GM18511 (cell line): ENCODE results near the gene ZBTB7C.

Experiments used
- ATAC-seq: cut with Tn5 transposase; IDR thresholded peaks from one replicate; pipeline ENCODE4 v1.9.1; 2021; ENCODE audit warnings: mild to moderate bottlenecking, moderate library complexity; ENCODE audit not compliant: unreplicated experiment

Gene ZBTB7C

DNA sequence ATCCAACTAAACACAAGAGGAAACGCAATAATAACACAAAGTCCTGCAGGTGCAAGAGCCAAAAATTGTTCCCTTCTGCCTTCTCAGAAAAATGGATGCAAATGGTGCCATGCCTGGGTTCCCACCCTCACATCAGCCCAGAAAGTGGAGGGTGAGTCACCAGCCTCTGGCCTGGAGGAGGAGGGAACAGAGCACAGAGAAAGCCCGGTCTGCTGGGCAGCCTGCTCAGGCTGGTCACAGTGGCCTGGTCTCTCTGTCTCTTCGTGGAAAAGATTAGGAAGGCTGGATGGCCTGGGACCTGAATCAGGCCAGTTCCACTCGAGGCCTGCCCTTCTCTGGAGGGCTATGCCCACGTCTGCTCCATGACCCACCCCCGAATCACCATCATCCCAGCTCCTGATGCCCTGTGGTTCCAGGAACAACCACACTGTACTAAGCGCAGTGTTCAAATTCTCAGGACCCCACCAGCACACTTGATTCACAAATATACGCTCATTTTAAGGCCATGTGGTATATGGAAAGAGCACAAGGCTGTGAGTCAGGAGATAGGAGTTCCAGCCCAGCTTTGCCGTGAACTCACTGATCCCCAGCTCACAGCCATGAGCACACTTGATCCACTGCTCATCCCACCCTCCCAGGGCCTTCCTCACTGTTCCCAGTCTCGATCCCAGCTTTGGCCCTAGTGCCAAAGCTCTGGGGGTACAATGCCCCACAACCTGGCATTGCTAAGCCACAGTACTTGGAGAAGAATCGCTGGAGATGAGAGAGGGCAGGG is 82.1 kb downstream of the ZBTB7C start:
- no peak for ATAC-seq

DNA sequence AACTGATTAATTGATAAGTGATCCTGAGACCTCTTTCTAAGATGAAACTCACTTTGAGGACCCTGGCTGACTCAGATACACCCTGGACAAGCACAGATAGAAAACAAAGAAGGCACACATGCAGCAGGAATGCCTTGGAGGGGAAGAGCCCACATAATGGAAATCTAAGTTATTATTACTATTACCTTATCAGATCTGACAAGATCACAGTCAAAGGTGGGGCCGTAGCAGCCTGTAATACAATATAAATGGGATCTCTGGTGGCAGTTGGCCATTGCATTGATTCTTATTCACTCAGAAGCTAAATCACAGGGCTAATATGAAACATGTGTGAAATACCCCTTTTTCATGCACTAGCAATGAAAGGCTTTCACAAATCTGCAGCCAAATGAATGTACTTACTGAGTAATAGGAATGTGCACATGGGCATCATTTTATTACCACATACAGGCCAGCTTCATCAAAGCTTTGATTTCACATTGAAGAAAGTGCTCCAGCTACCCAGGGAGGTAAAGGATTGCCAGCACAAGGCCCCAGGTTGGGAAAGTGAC is 84.0 kb downstream of the ZBTB7C start:
- ATAC-seq: no peak

DNA sequence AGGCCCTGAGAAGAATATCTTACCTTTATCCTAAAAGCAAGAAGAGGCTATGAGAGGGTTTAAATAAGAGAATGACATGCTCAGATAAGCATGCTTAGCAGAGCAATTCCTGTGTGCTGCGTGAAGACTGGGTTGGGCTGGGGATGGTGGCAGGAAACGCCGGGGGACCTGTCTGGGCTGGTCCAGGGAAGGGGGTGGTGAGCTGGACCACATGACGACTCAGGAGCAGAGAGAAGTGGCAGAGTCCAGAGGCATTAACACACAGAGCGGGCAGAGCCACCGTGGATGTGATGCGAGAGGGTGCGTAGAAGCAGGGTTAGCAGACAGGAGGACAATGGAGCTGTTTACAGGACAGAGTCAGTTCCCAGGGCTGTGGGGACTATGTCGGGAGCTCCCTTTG is 84.5 kb downstream of the ZBTB7C start:
- ATAC-seq: no peak

DNA sequence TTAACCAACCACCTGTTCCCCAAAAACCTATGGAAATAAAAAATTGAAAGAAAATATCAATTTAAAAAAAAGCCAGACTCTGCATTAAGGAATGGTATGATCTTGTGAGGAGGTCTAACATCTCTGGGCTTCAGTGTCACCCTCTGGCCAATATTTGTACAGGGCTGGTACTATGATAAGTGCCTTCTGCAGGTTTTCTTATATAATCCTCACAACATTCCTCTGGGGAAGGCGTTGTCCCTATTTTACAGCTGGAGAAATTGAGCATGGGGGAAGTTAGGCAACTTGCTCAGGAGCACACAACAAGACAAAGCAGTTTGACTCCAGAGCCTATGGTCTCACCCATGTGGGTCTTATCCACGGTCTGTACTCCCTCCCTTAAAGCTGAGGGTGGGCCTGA is 86.0 kb downstream of the ZBTB7C start:
- ATAC-seq: no peak

DNA sequence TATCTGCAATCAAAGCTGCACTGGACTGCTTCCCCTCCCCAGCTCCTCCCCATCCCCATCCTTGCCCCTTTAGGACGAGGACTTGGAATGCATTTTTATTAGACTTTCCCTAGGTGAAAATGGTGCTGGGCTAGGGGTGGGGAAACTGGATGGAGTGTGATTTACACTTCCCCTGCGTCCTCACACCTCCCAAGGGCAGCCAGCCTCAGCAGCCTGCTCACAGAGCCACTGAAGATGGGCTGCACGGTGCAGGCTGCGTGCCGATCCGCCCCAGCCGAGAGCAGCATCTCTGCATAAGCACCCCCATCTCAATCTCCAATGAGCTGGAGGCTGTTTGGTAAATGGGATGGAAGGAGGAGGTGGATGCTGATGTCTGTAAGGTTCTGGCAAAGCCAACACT is 87.6 kb downstream of the ZBTB7C start:
- ATAC-seq: no peak

DNA sequence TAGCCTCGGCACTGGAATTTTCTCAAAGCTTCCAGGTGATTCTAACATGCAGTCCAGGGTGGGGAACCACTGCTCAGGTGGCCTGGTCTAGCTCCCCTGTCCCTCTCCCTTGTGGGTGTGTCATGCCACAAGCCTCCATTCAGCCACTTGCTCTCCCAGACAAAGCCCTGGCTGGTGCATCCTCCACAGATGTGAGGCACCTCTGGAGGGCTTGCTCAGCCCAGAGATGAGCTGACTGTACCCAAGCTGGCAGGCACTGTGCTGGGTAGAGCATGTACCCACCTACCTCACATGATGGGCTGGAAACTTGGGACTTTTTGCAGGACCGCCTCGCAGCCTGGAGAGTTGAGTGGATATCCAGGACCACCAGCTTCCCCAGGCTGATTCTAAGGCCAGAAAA is 88.1 kb downstream of the ZBTB7C start:
- no peak for ATAC-seq

DNA sequence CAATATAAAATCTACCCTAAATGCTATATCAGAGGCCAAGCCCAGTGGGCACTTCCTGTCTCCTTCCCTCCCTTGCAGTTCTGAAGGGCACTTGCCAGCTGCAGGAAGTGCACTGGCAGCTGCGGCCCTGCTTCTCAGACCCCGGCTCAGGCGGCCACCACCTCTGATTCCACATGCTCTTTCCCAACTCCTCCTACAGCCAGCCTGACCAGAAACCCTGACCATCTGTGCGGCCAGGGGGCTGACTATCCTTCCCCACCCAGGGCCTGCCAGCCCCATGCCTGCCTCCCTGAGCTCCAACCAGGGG is 88.6 kb downstream of the ZBTB7C start:
- ATAC-seq: no peak

DNA sequence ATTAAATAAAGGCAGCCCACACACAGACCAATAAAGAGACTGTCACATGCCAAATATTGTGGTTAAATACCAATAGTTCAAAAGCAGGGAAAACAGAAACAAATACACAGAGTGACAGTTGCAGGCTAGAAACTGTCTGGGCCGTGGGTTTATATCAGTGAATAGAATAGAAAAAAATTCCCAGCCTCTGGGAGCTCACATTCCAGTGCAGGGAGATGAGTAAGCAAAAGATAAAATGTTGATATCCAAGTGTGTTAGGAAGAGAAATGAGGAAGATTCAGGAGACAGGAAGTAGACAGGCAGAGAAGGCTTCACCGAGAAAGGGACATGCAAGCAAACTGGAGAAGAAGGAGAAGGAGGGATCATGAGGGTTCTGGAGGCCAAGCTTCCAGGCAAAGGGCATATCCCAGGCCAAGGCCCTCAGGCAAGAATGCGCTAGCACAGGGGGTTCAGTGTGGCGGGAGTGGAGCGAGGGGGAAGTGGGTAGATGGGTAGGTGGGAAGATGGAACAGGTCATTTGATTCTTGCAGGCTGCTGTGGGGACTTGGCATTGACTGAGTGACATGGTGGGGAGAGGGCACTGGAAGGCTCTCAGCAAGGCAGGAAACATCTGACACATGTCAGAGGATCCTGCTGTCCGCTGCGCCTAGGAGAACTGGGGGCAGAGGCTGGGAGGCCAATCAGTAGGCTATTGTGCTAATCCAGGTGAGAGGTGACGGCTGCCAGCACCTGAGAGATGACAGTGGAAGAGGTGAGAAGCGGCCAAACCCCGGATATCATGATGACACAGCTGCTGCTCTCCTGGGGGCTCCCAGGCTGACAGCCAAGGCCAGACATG is 89.2 kb downstream of the ZBTB7C start:
- ATAC-seq: no peak

DNA sequence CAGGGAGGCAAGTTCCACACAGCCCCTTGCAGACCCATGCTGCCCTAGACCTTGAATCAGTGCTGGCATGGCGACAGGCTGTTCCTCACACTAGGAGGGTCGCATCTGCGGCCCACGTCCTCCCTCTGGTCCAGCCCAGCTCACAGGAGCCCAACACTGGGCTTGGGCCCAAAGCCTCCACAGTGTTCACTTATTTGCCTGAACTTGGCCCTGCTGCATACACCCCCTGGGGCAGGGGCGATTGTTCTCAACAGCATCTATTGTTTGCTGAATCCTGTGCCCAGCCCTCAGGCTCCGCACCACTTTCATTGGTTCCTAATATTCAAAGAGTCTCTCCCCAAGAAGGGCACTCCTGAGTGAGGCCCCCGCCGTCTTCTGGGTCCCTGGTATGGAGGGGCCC is 90.7 kb downstream of the ZBTB7C start:
- ATAC-seq: no peak

DNA sequence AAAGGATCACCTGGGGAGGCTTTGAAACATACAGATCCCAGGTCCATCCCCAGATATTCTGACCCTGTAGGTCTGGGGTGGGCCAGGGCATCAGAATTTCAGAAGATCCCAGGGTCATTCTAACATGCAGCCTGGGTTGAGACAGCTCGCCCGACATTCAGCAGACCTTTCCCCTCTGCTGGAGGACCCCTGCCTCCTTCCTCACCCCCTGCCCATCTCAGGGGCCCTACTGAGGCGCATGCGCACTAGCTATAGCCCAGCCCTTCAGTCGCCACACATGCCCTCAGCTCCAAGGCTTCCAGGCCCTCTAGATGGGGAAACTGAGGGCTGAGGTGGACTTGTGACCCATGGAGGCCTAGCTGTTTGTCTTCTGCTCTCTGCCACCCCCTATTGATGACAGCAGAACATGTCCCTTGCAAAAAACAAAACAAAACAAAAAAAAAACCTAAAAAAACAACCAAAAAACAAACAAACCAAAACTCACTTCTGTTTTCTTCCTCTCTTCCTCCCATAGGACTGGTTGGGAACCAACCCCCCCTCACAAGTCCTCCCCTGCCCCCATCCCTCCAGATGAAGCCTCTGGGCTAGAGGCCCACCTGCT is 91.3 kb downstream of the ZBTB7C start:
- ATAC-seq: no peak

DNA sequence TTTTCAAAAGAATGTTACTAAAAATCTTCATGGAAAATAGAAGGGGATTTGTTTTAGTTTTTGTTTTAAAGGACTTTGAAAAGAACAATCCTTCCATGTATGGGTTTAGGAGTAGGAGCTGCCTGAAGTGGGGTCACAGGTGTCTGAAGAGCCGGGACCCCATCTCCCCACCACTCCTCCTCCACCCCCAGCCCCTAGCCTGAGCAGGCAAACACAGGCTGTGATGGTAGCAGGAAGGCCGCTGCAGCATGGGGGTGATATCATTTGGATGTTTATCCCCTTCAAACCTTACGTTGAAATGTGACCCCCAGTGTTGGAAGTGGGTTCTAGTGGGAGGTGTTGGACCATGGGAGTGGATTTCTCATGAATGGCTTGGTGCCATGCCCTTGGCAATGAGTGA is 93.0 kb downstream of the ZBTB7C start:
- no peak for ATAC-seq

DNA sequence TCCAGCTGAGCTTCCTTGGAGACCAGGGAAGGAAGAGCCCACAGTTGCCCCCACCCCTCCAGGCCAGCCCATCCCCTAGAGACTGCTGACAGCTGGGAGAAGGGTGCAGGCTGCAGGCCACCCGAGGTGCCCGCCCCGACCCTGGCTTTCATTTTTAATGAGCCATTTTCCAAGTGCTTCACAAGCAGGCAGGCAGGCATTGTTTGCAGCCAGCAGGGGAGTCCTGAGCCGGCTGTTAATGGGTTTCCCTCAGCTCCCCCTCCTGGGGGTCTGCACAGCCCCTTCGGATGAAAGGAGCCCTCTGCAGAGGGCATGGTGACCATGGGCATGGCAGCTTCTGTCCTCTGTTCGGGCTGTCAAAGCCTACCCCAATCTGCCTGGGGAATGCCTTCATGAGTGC is 94.5 kb downstream of the ZBTB7C start:
- no peak for ATAC-seq

DNA sequence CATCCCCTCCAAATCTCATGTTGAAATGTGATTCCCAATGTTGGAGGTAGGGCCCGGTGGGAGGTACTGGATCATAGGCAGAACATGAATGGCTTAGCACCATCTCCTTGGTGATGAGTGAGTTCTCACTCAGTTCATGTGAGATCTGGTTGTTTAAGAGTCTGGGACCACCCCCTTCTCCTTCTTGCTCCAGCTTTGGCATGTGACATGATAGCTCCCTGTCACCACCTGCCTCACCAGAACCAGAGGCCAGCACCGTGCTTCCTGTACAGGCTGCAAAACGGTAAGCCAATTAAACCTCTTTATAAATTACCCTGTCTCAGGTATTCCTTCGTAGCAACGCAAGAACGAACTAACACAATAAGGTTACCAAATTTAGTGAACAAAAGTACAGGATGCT is 95.4 kb downstream of the ZBTB7C start:
- no peak for ATAC-seq

DNA sequence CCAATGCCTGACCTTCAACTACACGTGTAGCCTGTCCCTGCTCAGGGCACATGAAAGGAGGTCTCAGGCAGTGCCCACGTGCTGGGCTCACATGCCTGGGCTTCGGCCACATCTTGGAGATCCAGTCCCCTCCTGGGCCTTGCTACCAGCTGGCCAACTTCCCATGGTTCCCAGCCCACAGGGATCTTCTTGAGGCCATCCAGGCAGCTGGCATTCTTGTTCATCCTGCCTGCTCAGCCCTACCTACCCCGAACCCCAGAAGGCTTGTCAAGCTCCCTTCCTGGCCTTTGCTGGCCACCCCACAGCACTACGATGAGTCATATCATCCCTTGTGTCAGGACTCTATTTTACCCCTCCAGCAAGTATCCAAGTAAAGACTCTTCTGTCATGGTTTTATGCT is 97.1 kb downstream of the ZBTB7C start:
- ATAC-seq: no peak

DNA sequence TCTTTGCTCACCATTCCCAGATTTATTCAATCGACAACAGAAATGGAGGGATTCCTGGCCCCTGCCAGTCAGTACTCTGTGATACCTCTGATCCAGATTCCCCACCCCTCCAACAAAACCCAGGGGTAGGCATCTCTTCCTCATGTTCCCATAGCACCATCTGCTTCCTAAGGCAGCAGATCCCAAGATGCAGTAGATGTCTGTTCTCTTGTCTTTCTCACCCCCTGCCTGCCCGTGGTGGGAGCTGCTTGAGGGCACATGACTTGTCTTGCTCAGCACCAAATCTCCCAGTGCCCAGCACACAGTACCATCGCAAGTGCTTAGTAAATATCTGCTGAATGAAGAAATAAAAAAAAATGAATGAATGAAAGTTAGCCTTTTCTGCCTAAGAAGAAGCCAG is 98.2 kb downstream of the ZBTB7C start:
- ATAC-seq: no peak

DNA sequence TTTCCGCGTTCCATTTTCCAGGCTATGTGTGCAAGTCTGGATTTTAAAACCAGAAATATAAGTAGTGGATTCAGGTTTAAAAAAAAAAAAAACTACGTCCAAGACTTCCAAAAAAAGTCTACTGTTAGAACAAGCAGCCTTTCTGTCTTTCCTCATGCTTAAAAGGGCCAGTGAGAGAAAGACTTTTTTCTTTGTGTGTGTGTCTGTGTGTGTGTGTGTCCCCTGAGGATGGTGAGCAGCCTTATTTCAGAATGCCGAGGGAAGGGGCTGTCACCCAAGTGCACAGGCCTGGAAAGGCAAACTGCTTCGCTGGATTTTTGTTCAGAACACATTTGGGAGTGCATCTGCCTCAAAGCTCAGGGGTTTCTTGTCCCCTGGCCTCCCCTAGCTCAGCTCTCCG is 98.8 kb downstream of the ZBTB7C start:
- no peak for ATAC-seq

DNA sequence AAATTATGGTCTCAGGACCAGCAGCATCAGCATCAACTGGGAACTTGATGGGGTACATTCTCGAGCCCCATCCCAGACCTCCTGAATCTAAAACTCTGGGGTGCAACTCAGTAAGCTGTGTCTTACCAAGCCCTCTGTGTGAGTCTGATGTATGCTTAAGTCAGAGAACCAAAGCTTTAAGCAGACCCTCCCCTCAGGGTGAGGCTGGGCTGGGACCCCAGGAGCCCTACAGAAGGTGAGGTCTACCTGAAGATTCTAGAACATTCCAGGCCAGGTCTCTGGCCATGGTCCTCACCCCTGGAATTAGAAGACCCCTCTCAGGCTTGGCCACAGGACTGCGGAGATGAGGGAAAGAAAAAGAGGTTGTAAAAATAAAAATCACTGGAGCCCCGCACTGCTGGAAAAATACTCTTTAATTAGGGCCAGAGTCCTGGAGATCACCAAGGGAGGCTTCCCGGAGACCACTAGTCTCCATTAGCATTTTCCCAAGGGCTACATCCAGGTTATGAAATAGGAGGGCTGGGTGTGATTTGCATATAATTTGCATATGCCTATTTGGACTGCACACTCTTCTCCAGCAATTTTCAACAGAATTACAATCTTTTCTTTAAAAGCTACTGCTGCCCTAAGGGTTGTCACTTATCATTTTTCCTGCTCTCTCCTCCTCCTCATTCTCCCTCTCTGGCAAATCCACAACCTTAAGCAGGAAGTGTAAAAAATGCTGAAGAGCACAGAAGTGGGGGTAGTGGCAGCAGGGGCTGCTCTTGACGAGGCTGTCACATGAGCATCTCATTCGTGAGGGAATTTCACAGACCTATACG is 100.2 kb downstream of the ZBTB7C start:
- ATAC-seq: no peak

DNA sequence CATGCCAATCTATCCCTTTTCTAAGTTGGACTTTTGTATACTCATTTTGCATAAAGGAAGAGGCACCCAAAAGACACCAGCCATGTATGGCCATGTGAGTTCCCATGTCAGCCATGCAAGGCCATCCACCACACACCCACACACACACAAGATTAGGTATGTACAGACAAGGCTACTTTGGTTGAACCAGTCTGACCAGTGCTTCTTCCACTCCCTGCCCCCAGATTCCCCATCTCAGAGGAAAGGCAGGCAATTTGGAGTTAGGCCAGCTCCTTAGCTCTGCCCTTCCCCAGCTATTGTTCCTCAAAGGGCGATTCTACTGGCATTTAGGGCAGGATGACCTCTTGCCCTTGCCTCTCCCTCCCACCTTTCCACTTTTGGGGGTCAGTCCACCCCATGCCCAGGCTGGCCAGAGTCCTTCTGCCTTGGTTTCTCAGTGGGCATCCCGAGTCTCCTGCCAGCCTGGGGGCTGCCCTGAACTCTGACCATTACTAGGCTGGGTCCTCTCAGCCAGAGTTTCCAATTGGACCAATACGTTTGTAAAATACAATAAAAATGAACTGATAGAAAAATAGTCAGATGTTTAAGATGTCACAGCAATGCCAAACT is 101.1 kb downstream of the ZBTB7C start:
- no peak for ATAC-seq

DNA sequence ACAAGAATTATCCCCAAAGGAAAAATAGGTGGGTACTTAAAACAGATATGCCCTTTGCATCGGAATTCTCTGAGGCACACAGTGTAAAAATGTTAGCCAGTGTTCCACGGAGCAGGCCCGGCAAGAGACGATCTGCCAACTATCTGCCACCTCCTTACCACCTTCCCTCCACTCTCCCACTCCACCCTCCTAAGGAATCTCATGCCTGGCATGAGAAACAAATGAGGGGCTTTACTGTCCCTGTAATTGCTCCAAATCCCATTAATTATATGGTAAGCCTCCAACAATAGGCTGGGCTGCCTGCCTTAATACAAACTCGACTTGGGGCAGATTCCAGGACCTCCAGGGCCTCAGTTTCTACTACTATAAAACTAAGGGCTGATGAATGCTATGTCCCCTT is 102.3 kb downstream of the ZBTB7C start:
- no peak for ATAC-seq

DNA sequence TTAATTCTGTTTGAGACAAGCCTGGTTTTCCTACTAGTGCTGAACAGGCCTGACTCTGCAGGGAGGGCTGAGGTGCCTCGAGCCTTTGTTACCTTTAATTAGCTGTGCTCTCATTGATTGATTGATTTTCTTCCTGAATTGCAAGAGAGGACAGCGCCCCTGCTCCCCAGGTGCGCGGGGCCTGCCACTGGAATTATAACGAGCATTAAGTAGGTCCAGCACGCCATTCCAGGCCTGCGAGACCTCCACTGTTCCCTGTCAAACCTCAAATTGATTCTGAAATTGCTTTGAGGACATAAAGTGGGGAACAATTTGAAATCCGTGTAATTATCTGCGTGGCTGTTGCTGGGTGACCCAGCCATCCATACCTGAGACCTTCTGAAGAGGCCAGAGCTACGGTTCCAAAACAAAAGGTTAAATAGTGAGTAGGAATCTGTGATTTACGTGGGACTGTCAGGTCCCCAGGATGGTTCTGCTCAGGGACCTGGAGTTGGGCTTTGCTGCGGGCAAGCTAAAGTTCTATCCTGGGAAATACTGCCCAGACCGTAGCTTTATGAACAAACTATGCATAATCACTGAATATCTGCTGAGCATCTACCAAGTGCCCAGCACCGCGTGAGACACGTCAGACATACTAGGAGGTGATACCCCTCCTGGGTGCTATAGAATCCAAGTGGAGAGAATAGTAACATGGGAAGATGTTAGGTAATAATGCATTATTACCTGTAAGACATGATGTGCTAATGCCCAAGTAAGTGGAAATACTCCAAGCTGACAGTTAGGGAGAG is 104.1 kb downstream of the ZBTB7C start:
- ATAC-seq: no peak
